A673 (cell line): Measurements from ENCODE around the gene HTR2A. TPM values are rescaled to one million over a fixed set of nuclear protein-coding genes. Genes with fewer than 3 reads are reported as not detected.

Experiments
- BruUV-seq: library from RNA; stranded (reverse); fragments of 400-500 nt; replicated peaks from 2 replicates; lab custom pipeline; 2021; lab: Mats Ljungman, UMichigan
- CTCF ChIA-PET: fragments of 300-600 bp; sonication (Branson Sonifier 250); formaldehyde crosslinking; loops from one replicate; lab custom pipeline; 2022; ENCODE audit warnings: antibody characterized with exemption; lab: Charles Lee
- POLR2A ChIA-PET: fragments of 300-600 bp; sonication (Branson Sonifier 250); formaldehyde crosslinking; loops from one replicate; lab custom pipeline; 2022; ENCODE audit warnings: antibody characterized with exemption; ENCODE audit not compliant: low non-redundant PET; lab: Charles Lee
- DNase-seq: peaks from one replicate; pipeline ENCODE4 v3.0.0-alpha.2; 2015; ENCODE audit warnings: low spot score
- H3K27ac ChIP-seq: fragments of 200-600 bp; sonication (generic); 2 replicates; pipeline ENCODE4 v1.5.1; 2016; ENCODE audit warnings: mixed run types, low read depth, mild to moderate bottlenecking, mixed read lengths, antibody characterized with exemption, low read length; ENCODE audit not compliant: poor library complexity, severe bottlenecking
- H3K27me3 ChIP-seq: fragments of 200-600 bp; sonication (generic); replicated peaks from 2 replicates; pipeline ENCODE4 v1.6.1; 2017; ENCODE audit warnings: mixed run types, low read depth, mild to moderate bottlenecking, mixed read lengths, antibody characterized with exemption, low read length; ENCODE audit not compliant: insufficient read depth, poor library complexity
- H3K36me3 ChIP-seq: fragments of 200-600 bp; sonication (generic); 2 replicates; pipeline ENCODE4 v1.6.1; 2016; ENCODE audit warnings: mixed run types, mild to moderate bottlenecking, mixed read lengths, antibody characterized with exemption, low read length; ENCODE audit not compliant: insufficient read depth, poor library complexity, severe bottlenecking
- H3K4me1 ChIP-seq: fragments of 200-600 bp; sonication (generic); 2 replicates; pipeline ENCODE4 v1.6.1; 2017; ENCODE audit warnings: mixed run types, mild to moderate bottlenecking, mixed read lengths, antibody characterized with exemption, low read length; ENCODE audit not compliant: insufficient read depth, poor library complexity, severe bottlenecking
- H3K4me3 ChIP-seq: fragments of 200-600 bp; sonication (generic); 2 replicates; pipeline ENCODE4 v1.5.1; 2016; ENCODE audit warnings: low read depth, mixed run types, mild to moderate bottlenecking, mixed read lengths, low read length; ENCODE audit not compliant: poor library complexity, severe bottlenecking
- H3K9me3 ChIP-seq: fragments of 200-600 bp; sonication (generic); 2 replicates; pipeline ENCODE4 v1.6.1; 2016; ENCODE audit warnings: mixed run types, low read depth, mild to moderate bottlenecking, mixed read lengths, antibody characterized with exemption, low read length; ENCODE audit not compliant: poor library complexity, severe bottlenecking
- EZH2 ChIP-seq: fragments of 200-600 bp; sonication (generic); IDR thresholded peaks from 2 replicates; pipeline ENCODE4 v1.6.1; 2017; ENCODE audit warnings: borderline replicate concordance, low read depth, mild to moderate bottlenecking, mixed read lengths, antibody characterized with exemption, low read length; ENCODE audit not compliant: poor library complexity, severe bottlenecking
- intact Hi-C: fragments of 100-400 bp; cut with micrococcal nuclease; formaldehyde crosslinking; loops from one replicate; pipeline ENCODE4 v1.10.0; 2022; ENCODE audit not compliant: unreplicated experiment
- total RNA-seq: library from RNA; stranded (reverse); gene quantifications from 2 replicates; pipeline ENCODE4 v1.2.3, GENCODE V29; 2021
- TF ChIP-seq, protein P1 (sequence below): fragments of 300-800, 200-600 bp; sonication (generic); conservative IDR thresholded peaks from 2 replicates; pipeline ENCODE4 v1.5.1; 2017; ENCODE audit warnings: low read depth, mild to moderate bottlenecking, antibody characterized with exemption, low read length, moderate library complexity, mixed read lengths

HTR2A gene
- total RNA-seq, 1 experiment from 2014 or later, result not detected

DNA sequence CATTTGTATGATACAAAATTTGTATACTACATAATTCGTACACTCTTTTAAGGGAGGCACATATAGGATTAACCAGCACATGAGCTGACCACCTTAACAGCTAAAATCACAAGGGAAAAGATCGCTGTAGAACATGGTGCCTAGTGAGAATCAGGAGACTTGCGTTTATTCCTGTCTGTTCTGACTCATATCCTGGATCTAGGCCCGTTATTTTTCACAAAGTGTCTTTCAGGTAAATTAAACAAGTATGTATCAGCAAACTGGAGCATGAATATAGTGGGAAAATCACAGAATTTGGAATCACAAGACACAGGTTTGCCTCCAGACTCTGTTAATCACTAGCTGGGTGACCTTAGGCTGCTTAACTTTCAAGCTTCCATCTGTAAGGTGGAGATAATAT lies 52.4 kb downstream of the HTR2A start:
- no peak for DNase-seq
- no TSS peak for BruUV-seq
- POLR2A ChIA-PET, result no interaction called here
- Histone ChIP-seq H3K4me3 (no peak overlapping the region), H3K9me3 (no peaks in the 10 kb centered on the region), H3K27me3 (no peaks in the 10 kb centered on the region), H3K4me1 (no peaks in the 10 kb centered on the region), H3K36me3 (no peaks in the 10 kb centered on the region), H3K27ac (no peak overlapping the region)
- intact Hi-C loops, result no loop called here
- TF ChIP-seq, protein P1, sequence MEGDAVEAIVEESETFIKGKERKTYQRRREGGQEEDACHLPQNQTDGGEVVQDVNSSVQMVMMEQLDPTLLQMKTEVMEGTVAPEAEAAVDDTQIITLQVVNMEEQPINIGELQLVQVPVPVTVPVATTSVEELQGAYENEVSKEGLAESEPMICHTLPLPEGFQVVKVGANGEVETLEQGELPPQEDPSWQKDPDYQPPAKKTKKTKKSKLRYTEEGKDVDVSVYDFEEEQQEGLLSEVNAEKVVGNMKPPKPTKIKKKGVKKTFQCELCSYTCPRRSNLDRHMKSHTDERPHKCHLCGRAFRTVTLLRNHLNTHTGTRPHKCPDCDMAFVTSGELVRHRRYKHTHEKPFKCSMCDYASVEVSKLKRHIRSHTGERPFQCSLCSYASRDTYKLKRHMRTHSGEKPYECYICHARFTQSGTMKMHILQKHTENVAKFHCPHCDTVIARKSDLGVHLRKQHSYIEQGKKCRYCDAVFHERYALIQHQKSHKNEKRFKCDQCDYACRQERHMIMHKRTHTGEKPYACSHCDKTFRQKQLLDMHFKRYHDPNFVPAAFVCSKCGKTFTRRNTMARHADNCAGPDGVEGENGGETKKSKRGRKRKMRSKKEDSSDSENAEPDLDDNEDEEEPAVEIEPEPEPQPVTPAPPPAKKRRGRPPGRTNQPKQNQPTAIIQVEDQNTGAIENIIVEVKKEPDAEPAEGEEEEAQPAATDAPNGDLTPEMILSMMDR, result no peak
- no peak for TF ChIP-seq EZH2
- CTCF ChIA-PET, result no interaction called here

DNA sequence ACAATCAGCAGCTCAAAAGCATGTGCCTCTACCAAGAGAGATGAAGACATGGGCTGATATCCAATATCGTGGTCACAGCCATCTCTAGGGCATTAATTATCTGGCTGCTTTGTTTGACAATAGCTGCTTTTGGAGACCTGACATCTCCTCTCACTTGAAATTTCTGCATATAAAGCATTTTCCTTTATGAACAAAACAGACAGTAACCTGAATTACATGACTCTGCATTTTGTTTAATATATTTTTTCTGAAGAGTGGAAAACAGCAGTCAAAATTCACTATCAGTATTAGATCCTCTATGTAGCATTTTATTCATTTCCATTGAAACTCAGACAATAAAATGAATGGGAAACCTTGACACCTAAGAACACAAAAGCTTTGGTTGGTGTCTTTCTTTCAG lies 57.5 kb downstream of the HTR2A start:
- TF ChIP-seq EZH2, result no peak
- TF ChIP-seq, protein P1, result no peak
- CTCF ChIA-PET, result no interaction called here

DNA sequence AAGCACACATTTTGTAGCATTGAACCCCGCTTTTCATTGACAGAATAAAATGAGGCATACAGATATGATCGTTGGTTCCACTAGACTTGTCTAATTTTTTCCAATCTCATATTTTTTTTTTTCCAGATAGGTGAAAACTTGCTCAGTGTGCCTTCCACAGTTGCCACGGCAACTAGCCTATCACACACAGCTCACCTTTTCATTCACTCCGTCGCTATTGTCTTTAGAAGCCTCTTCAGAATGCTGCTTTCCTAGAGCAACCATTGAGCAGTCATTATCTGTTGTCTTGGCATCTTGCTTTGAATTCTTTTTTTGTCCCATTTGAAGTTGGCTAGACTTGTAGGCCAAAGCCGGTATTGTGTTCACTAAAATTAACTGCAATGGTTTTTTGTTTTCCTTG lies 62.2 kb downstream of the HTR2A start:
- ChIA-PET POLR2A (no interaction called here), CTCF (interaction anchor here (0.6 kb wide), 1 partner anchor 16 kb away, joined by 5 read pairs; no protein-coding TSS in a partner anchor)
- Histone ChIP-seq H3K36me3 (no peaks in the 10 kb centered on the region), H3K9me3 (no peaks in the 10 kb centered on the region), H3K27ac (no peak overlapping the region), H3K27me3 (peaks cover 11% of the 10 kb centered on the region), H3K4me3 (no peak overlapping the region), H3K4me1 (no peaks in the 10 kb centered on the region)
- BruUV-seq, result no TSS peak
- no peak for DNase-seq
- no peak for TF ChIP-seq EZH2
- TF ChIP-seq, protein P1, result no peak
- intact Hi-C loops, result loop anchor here (5.0 kb wide), 1 partner anchor 763 kb away; no protein-coding TSS in a partner anchor

More for the DNA sequence above, 57.5 kb downstream of the HTR2A start:
- POLR2A ChIA-PET, result no interaction called here
- no peak overlapping the region for H3K27ac ChIP-seq
- no peak overlapping the region for H3K4me3 ChIP-seq
- H3K36me3 ChIP-seq, result no peaks in the 10 kb centered on the region
- intact Hi-C loops, result no loop called here
- BruUV-seq, result no TSS peak
- H3K27me3 ChIP-seq, result peaks cover 11% of the 10 kb centered on the region
- H3K9me3 ChIP-seq, result no peaks in the 10 kb centered on the region
- no peaks in the 10 kb centered on the region for H3K4me1 ChIP-seq
- no peak for DNase-seq
